LoVo (cell line): Measurements from ENCODE around the gene C20orf144.

Experiments used
- DNase-seq: peaks from one replicate; pipeline ENCODE4 v3.0.0-alpha.2; 2016; ENCODE audit warnings: low spot score

Gene C20orf144

GRCh38 chr20:33650111-33650752, 11.9 kb upstream of the C20orf144 start:
- DNase-seq: no peak

DNA sequence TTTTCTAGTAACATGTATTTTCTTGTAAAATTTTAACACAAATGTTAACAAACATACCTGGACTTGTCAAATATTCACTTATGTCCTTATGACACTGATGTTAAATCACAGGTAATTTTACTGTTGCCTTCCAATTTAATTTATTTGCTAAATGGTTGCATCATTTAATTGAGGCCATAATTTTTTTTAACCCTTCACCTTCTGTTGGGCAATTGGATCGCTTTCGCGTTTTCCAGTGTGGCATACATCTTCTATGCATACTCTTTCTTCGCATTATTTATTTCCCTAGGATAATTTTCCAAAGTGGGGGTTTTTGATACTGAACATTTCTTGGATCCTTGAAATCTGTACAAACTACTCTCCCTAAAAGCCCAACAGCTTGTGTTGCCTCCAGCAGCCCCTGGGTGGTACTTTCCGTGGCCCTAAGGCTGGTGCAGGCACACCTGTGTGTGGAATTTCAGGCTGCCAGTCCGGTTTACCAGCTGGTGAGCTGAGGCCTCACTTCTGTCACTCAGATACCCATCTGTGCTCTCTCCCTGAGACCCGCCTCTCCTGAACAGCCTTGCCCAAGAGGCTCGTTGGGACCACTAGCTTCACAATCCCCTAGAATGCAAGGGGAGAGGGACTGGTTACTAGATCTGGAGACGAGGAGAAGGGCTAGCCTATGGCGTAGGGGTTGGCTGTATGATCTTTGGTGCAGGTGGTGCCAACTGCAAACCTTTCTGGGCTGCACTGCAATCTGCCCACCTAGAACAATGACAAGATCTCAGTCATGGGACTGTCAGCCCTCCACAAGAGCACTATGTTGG, 11.2 kb upstream of the C20orf144 start:
- DNase-seq: no peak

DNA sequence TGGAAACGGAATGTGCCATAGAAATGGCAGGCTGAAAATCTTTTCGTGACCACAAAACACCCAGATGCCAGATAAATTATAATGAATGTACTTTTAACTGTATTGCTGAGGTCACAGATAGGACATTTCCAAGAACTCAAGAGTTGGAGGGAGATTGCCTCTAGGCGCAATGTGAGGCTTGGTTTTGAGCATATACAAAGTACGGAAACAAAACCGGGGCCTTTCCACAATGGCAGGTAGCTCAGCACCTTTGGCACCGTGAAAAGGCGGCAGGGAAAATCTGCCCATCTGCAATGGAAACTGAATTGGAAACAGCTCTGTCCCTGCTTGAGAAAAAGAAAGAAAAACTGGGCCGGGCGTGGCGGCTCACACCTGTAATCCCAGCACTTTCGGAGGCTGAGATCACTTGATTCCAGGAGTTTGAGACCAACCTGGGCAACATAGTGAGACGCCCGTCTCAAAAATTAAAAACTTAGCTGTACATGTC, 10.5 kb upstream of the C20orf144 start:
- no peak for DNase-seq

GRCh38 chr20:33653218-33653899, 8.8 kb upstream of the C20orf144 start:
- peak; percentile 45 for DNase-seq

- peak; percentile 59 for DNase-seq
These were observed 8.1 kb upstream of the C20orf144 start for GRCh38 chr20:33653900-33654596.

DNA sequence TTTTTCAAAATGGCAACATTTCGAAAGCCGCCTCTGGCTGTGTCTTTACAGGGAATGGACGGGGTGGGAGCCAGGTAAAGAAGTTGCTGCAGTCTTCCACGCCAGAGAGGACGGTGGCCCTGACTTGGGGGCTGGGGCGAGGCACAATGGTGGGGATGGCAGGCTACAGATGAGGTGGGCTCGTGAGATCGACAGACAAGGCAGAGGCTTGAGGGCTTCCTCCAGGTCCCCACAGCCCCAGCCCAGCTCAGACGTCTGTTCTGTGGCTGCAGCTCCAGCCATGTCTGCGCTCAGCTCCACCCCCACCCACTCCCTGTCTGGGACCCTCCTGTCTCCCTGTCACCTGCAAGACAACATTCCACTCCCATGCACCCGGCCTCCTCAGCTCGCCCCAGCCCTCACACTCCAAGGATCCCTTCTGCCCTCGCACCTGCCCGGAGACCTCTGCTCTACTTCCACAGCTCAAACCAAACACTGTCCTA, 7.4 kb upstream of the C20orf144 start:
- DNase-seq: no peak

DNA sequence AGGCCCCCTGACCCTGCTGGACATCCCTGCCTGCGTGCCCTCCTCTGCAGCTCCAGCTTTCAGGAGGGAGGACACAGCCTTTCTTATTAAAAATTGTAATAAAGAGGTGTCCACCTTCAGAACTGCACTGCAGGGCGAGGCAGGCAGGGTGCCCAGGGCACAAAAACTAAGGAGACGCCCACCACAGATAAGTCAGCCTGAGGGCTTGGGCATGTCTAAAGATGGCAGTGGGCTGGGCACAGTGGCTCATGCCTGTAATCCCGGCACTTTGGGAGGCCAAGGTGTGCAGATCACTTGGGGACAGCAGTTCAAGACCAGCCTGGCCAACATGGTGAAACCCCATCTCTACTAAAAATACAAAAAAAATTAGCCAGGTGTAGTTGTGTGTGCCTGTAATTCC, 7.0 kb upstream of the C20orf144 start:
- no peak for DNase-seq

DNA sequence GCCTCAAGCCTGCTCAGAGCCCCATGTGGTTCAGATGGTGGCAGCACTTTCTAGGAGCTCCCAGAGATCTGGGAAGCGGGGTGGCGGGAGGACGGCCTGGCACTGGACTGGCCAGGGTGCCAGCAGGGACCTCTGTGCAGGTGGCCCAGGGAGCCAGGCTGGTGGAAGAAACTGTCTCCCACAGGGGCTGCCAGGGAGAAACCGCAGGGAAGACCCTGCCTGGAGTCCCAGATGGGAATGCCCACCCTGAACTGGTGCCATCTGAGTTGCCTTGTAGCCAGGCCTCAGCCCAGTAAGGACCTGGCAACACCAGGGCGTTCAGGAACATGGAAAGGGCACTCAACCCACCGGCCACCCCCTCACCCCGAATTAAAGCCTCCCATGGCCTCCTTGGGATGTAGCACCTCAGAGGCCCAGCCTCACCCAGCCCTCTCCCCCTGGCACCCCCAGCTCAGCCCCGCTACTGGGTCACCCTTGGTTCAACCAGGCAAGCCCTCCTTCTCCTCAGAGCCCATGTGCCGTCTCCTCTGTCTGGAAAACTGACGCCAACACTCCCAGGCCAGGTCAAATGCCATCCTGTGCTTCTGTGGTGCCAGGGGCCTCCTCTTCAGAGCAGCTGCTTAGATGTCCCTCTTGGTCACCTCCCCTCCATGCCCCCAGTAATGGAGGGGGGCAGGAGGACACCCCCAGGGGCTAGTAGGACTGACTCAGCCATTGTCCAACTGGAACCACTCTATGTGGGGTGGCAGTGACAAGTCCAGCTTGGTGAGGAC, 5.9 kb upstream of the C20orf144 start:
- no peak for DNase-seq

- no peak for DNase-seq
These were observed 5.1 kb upstream of the C20orf144 start for GRCh38 chr20:33656783-33657703.

GRCh38 chr20:33657704-33658095, 4.4 kb upstream of the C20orf144 start:
- no peak for DNase-seq

DNA sequence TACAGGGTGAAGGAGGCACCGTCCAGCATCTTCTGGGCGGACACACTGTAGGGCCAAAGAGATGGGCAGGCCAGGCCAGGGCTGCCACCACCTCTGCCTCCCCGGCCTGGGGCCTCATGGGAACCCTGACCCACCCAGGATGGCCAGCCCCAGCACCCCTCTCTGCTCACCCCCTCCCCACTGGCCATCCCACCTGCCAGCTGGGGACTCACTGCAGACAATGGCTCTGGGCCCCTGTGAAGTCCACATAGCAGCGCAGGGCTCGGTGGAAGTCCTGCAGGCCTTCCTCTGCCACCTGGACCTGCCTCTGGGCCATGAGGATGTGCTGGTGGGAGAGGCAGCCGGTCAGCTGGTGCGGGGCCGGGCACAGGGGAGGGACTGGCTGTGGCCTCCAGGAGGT, 3.6 kb upstream of the C20orf144 start:
- no peak for DNase-seq

- DNase-seq: no peak
These were observed 3.2 kb upstream of the C20orf144 start for GRCh38 chr20:33658929-33659328.

DNA sequence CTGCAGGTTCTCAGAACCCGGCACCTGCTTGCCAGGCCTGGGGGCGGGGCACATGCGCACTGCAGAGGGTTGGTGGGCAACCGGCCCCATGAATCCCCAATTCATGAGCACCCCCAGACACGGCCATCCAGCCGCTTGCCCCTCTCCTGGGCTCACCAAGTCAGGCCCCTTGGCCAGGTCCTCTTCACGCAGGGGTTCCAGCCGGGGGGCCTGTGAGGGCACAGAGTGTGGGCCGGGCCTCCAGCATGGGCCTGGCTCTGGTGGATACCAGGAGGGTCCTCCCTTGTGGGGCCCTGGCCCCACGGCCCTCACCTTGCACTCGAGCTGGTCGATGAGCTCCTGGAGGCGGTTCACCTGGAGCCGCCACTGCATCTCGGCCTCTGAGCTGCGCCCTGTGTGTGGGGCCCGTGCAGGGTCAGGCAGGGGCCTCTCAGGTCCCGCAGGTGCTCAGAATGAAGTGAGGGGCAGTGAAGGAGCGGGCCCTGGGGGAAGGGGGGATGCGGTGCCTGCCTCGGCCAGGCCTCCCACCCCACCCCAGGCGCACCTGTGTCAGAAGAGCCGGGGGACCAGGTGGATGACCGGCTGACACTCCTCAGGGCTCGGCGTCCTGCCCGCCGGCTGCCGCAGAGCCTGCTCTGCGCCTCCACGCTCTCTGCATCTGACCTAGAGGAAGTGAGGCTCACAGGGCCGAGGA, 2.6 kb upstream of the C20orf144 start:
- DNase-seq: no peak

GRCh38 chr20:33660035-33660684, 2.0 kb upstream of the C20orf144 start:
- DNase-seq: no peak

- DNase-seq: no peak
These were observed 1.5 kb upstream of the C20orf144 start for GRCh38 chr20:33660685-33661058.

GRCh38 chr20:33663161-33664084, 1.3 kb downstream of the C20orf144 start:
- DNase-seq: peak; percentile 81

- DNase-seq: no peak
These were observed 2.1 kb downstream of the C20orf144 start for GRCh38 chr20:33664085-33664761.

- DNase-seq: no peak
These were observed 2.6 kb downstream of the C20orf144 start for GRCh38 chr20:33664762-33665144.
